K562 (cell line): Measurements from ENCODE around the gene PRRT1. TPM values are rescaled to one million over a fixed set of nuclear protein-coding genes. Genes with fewer than 3 reads are reported as not detected.
"Not testable (repeated sequence)": the region's sequence is repeated elsewhere in the genome, so short reads cannot be mapped to it uniquely, and the experiment has no call there.

ENCODE experiments used
- ATAC-seq: fragments of 200-7000 bp; cut with Tn5 transposase; 3 replicates; pipeline ENCODE4 v1.9.1; 2020; ENCODE audit warnings: moderate library complexity
- BruUV-seq: library from RNA; stranded (reverse); fragments of 400-500 nt; replicated peaks from 2 replicates; lab custom pipeline; 2021; lab: Mats Ljungman, UMichigan
- CTCF ChIA-PET: fragments of 300-600 bp; formaldehyde crosslinking; extraction: SDS; loops from one replicate; lab custom pipeline; 2021; ENCODE audit warnings: low intra/inter-chr PET ratio; lab: Yijun Ruan, JAX
- POLR2A ChIA-PET: fragments of 300-600, 350-650 bp; sonication (Branson Sonifier 250); formaldehyde crosslinking; extraction: SDS; loops from one replicate; lab custom pipeline; 2021; ENCODE audit warnings: antibody characterized with exemption, inconsistent platforms; lab: Yijun Ruan, JAX
- DNase-seq, 4 experiments: peaks; one replicate each; pipeline versions ENCODE4 v3.0.0 to v3.0.0-alpha.2; 2011 to 2018; ENCODE audit warnings: low spot score in 3 of 4, mixed read lengths in 3 of 4; ENCODE audit errors: extremely low read depth in 1 of 4
- FAIRE-seq: peaks from 2 replicates; lab custom pipeline; 2011; peaks lifted over from hg19 to GRCh38; lab: Jason Lieb, UNC
- H2AFZ ChIP-seq: 2 replicates; pipeline ENCODE4 v1.6.0; 2011; ENCODE audit warnings: low read depth, low read length, control low read depth, inconsistent platforms
- H3K27ac ChIP-seq: fragments of 200-600 bp; 3 replicates; pipeline ENCODE4 v1.8.0; 2011; ENCODE audit warnings: low read depth, mild to moderate bottlenecking, control low read depth, inconsistent platforms, low read length, moderate library complexity, mixed read lengths; ENCODE audit errors: extremely low read depth
- H3K27me3 ChIP-seq, 2 experiments: fragments of 300-600 bp in 1 of 2; 2 replicates in 1 of 2; 3 replicates in 1 of 2; pipeline versions ENCODE4 v1.6.0 to v1.8.0; 2011; ENCODE audit warnings: inconsistent platforms in 2 of 2, low read length in 2 of 2, mild to moderate bottlenecking in 1 of 2, mixed read lengths in 1 of 2, moderate library complexity in 1 of 2; ENCODE audit not compliant: control insufficient read depth in 2 of 2, insufficient read depth in 2 of 2
- H3K36me3 ChIP-seq: fragments of 300-600 bp; 3 replicates; pipeline ENCODE4 v1.8.0; 2011; ENCODE audit warnings: mild to moderate bottlenecking, low read length, inconsistent platforms; ENCODE audit not compliant: control insufficient read depth, insufficient read depth
- H3K4me1 ChIP-seq, 2 experiments: fragments of 200-600 bp in 1 of 2; replicated peaks in 1 of 2; 2 replicates in 1 of 2; 3 replicates in 1 of 2; pipeline versions ENCODE4 v1.5.1 to v1.8.0; 2011; ENCODE audit warnings: inconsistent platforms in 2 of 2, low read length in 2 of 2, mild to moderate bottlenecking in 1 of 2, mixed read lengths in 1 of 2, moderate library complexity in 1 of 2; ENCODE audit not compliant: control insufficient read depth in 2 of 2, insufficient read depth in 2 of 2
- H3K4me2 ChIP-seq: 2 replicates; pipeline ENCODE4 v1.6.1; 2011; ENCODE audit warnings: low read length, control low read depth, inconsistent platforms, mixed read lengths; ENCODE audit not compliant: insufficient read depth
- H3K4me3 ChIP-seq: fragments of 200-600 bp; sonication (generic), shearing (Covaris generic); 2 replicates; pipeline ENCODE4 v1.5.1; 2016; ENCODE audit warnings: control low read depth, inconsistent platforms
- H3K79me2 ChIP-seq: fragments of 200-600 bp; 3 replicates; pipeline ENCODE4 v1.8.0; 2011; ENCODE audit warnings: low read length, inconsistent platforms; ENCODE audit not compliant: control insufficient read depth, insufficient read depth
- H3K9ac ChIP-seq, 2 experiments: 2 replicates each; pipeline versions ENCODE4 v1.6.0 to v1.6.1; 2011; ENCODE audit warnings: low read depth in 2 of 2, low read length in 2 of 2, control low read depth in 1 of 2, inconsistent platforms in 1 of 2, mild to moderate bottlenecking in 1 of 2, mixed read lengths in 1 of 2; ENCODE audit not compliant: insufficient read depth in 1 of 2
- H3K9me1 ChIP-seq: one replicate; pipeline ENCODE4 v1.6.0; 2011; ENCODE audit warnings: inconsistent platforms, mild to moderate bottlenecking, low read length, moderate library complexity; ENCODE audit not compliant: control insufficient read depth, insufficient read depth
- H3K9me3 ChIP-seq: replicated peaks from 2 replicates; pipeline ENCODE4 v1.5.1; 2011; ENCODE audit warnings: low read depth, low read length, inconsistent platforms; ENCODE audit not compliant: control insufficient read depth, insufficient read depth
- H4K20me1 ChIP-seq: replicated peaks from 2 replicates; pipeline ENCODE4 v1.6.1; 2011; ENCODE audit warnings: low read length, inconsistent platforms, mixed read lengths; ENCODE audit not compliant: control insufficient read depth, insufficient read depth
- ARHGAP35 ChIP-seq: fragments of 450-650 bp; IDR thresholded peaks from 2 replicates; pipeline ENCODE4 v1.6.1; 2018; ENCODE audit not compliant: partially characterized antibody
- ATF1 ChIP-seq, 2 experiments: fragments of 450-650 bp in 1 of 2; IDR thresholded peaks; 2 replicates each; pipeline ENCODE4 v1.6.1; 2016; ENCODE audit warnings: missing compliant biosample characterization in 1 of 2, missing genetic modification characterization in 1 of 2
- CREM ChIP-seq: IDR thresholded peaks from 2 replicates; pipeline ENCODE4 v1.6.1; 2014; ENCODE audit warnings: antibody characterized with exemption, low read depth
- EGR1 ChIP-seq: fragments of 450-650 bp; conservative IDR thresholded peaks from 2 replicates; pipeline ENCODE4 v1.6.1; 2017; ENCODE audit warnings: mild to moderate bottlenecking
- EHMT2 ChIP-seq: fragments of 450-650 bp; IDR thresholded peaks from 2 replicates; pipeline ENCODE4 v1.6.1; 2018; ENCODE audit warnings: antibody characterized with exemption
- ELF4 ChIP-seq: fragments of 450-650 bp; formaldehyde crosslinking; IDR thresholded peaks from 2 replicates; pipeline ENCODE4 v1.4.0; 2022; ENCODE audit warnings: missing genetic modification characterization
- EP300 ChIP-seq: IDR thresholded peaks from 2 replicates; pipeline ENCODE4 v1.6.1; 2012; ENCODE audit warnings: low read length, improper control_type of control experiment
- HDAC1 ChIP-seq, 2 experiments: fragments of 450-650 bp; IDR thresholded peaks; 2 replicates each; pipeline ENCODE4 v1.6.1; 2016 to 2017; ENCODE audit warnings: inconsistent platforms in 1 of 2, mild to moderate bottlenecking in 1 of 2, moderate library complexity in 1 of 2
- JUND ChIP-seq, 2 experiments: IDR thresholded peaks; 2 replicates in 1 of 2; 3 replicates in 1 of 2; pipeline ENCODE4 v1.6.1; 2011; ENCODE audit warnings: borderline replicate concordance in 2 of 2, low read depth in 2 of 2, low read length in 2 of 2, improper control_type of control experiment in 1 of 2, missing biosample characterization in 1 of 2, missing genetic modification characterization in 1 of 2, missing genetic modification reagents in 1 of 2
- NKRF ChIP-seq: fragments of 450-650 bp; IDR thresholded peaks from 2 replicates; pipeline ENCODE4 v1.6.1; 2016; ENCODE audit warnings: borderline replicate concordance
- NRF1 ChIP-seq, 2 experiments: fragments of 450-650 bp; IDR thresholded peaks in 1 of 2; conservative IDR thresholded peaks in 1 of 2; 2 replicates each; pipeline ENCODE4 v1.6.1; 2014; ENCODE audit warnings: mild to moderate bottlenecking in 2 of 2
- SUPT5H ChIP-seq: fragments of 450-650 bp; IDR thresholded peaks from 2 replicates; pipeline ENCODE4 v1.6.1; 2016
- ZNF384 ChIP-seq: IDR thresholded peaks from 2 replicates; pipeline ENCODE4 v1.6.1; 2012; ENCODE audit warnings: low read depth, low read length, improper control_type of control experiment
- WGBS: fragments of 100-300 bp; shearing (Covaris generic); methylation state at CpG from one replicate; pipeline ENCODE4 v1.1.6; 2016; ENCODE audit warnings: low coverage, mixed read lengths; ENCODE audit not compliant: insufficient coverage; ENCODE audit errors: missing lambda C conversion rate; 5-methylcytosine and 5-hydroxymethylcytosine counted together
- in situ Hi-C: fragments of 300-500 bp; cut with MboI; formaldehyde crosslinking; loops from 4 replicates; pipeline ENCODE4 v1.15.0; 2018; ENCODE audit warnings: inconsistent platforms, mixed read lengths
- intact Hi-C: fragments of 100-400 bp; cut with micrococcal nuclease; formaldehyde crosslinking; loops from 2 replicates; pipeline ENCODE4 v1.14.2; 2022
- polyA plus RNA-seq, 8 experiments: library from polyadenylated mRNA; depleted of rRNA in 4 of 8; stranded (reverse) in 5 of 8; unstranded in 3 of 8; fragments of >200 nt; fragmentation: Nextera tagmentation in 2 of 8; fragmentation: Illumina TruSeq in 1 of 8; extraction: Ambion mirVana in 2 of 8; extraction: Trizol in 1 of 8; gene quantifications; 2 replicates each; pipeline versions ENCODE4 v1.2.1 to v1.2.3, GENCODE V29; 2011 to 2014; ENCODE audit warnings: inconsistent platforms in 1 of 8, missing spikeins in 1 of 8
- total RNA-seq, 7 experiments: library from RNA; depleted of rRNA in 6 of 7; stranded (reverse); fragments of >200 nt in 6 of 7; fragmentation: Illumina TruSeq in 2 of 7; extraction: Trizol in 2 of 7; gene quantifications; 2 replicates each; pipeline versions ENCODE4 v1.2.1 to v1.2.3, GENCODE V29; 2011 to 2021; ENCODE audit warnings: low replicate concordance in 1 of 7
- TF ChIP-seq, protein P1 (sequence below): fragments of 450-650 bp; formaldehyde crosslinking; IDR thresholded peaks from 2 replicates; pipeline ENCODE4 v1.4.0; 2022; ENCODE audit warnings: missing genetic modification characterization
- TF ChIP-seq, protein P2 (sequence below): fragments of 450-650 bp; formaldehyde crosslinking; IDR thresholded peaks from 2 replicates; pipeline ENCODE4 v1.4.0; 2022; ENCODE audit warnings: missing genetic modification characterization
- TF ChIP-seq, protein P3 (sequence below), 2 experiments: fragments of 450-650 bp; IDR thresholded peaks; 2 replicates each; pipeline ENCODE4 v1.6.1; 2016

PRRT1 gene
- total and polyA plus RNA-seq, 9 of the 15 experiments (the other 6 are each of a cell fraction or from before 2014, with no cell fraction given): 0.14 to 3.5 (median 0.41) TPM

DNA sequence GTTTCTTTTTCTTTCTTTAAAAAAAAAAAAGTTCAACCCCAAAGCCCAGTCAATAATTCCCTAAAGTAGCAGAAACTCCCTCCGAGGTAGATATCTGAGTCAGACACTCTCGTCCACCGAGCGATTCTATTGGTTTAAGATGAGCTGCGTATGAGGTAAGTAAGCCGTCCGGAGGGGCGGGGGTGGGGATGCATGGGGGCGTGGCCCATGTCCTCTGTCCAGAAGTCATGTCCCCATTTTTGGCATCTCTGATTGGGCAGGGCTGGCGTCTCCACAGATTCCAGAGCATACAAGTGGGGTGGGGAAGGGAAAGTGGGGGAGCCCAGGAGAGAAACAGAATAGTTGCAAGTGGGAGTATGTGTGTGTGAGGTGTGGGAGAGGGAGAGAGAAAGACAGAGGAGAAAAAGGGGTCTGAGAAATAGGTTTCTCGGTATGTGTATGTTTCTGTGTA is 34.0 kb upstream of the PRRT1 start:
- Histone ChIP-seq H3K4me1 (peaks cover 60 to 75% of the 10 kb centered on the region in 2 experiments), H3K4me2 (peak overlapping the region; percentile 26; the same call in 1 of the 2 replicates), H3K36me3 (peaks cover 70% of the 10 kb centered on the region; the same call in 2 of the 3 replicates), H3K9ac (peak overlapping the region in 1 of 2 experiments; percentile 42; a peak in 3 of 4 replicates), H3K27ac (peak overlapping the region; percentile 68), H3K79me2 (peaks cover 60% of the 10 kb centered on the region)
- peak; percentile 71 to 97 (median 82) for DNase-seq
- FAIRE-seq: peak; percentile 98
- H4K20me1 ChIP-seq; H3K4me3 ChIP-seq; H2AFZ ChIP-seq; CTCF ChIA-PET; H3K27me3 ChIP-seq; H3K9me3 ChIP-seq; in situ Hi-C loops; H3K9me1 ChIP-seq; intact Hi-C loops; BruUV-seq; TF ChIP-seq JUND (tag; IDR thresholded peaks at IDR 0.05; ENCODE audit: borderline replicate concordance, low read depth, low read length); ATF1 (CRISPR knock-in tag; IDR thresholded peaks at IDR 0.05): not testable (repeated sequence)
- POLR2A ChIA-PET: interaction anchor here (0.6 to 1.0 kb wide), 2 partner anchors 10 to 217 kb away, joined by 3 read pairs; partner anchors contain the start of gene AGPAT1
- peak; percentile 81 for ATAC-seq
- WGBS: 7% methylated on average over 11 of the region's 11 CpGs
- TF ChIP-seq CREM (peak; percentile 46), ZNF384 (peak; percentile 75), JUND (IDR thresholded peaks at IDR 0.05; ENCODE audit: borderline replicate concordance, low read depth, low read length) (peak; percentile 34; the same call in 1 of the 2 replicates), NKRF (0 out of 2 replicates have a peak, but pooled peaks have one; percentile 24), EGR1 (peak; percentile 62), NRF1 (conservative IDR thresholded peaks at IDR 0.05 in 1 of 2, IDR thresholded peaks at IDR 0.05 in 1 of 2) (peak; percentile 47 to 53; a peak in 3 of 4 replicates), ARHGAP35 (peak; percentile 77), SUPT5H (peak; percentile 70), HDAC1 (IDR thresholded peaks at IDR 0.05) (0 out of 4 replicates have a peak, but pooled peaks of 1 of the 2 experiments have one; percentile 38), ELF4 (CRISPR knock-in tag) (peak; percentile 82), EP300 (peak; percentile 14; the same call in 1 of the 2 replicates), ATF1 (tag; IDR thresholded peaks at IDR 0.05) (peak; percentile 26; the same call in 1 of the 2 replicates), EHMT2 (0 out of 2 replicates have a peak, but pooled peaks have one; percentile 33)
- TF ChIP-seq, protein P1, sequence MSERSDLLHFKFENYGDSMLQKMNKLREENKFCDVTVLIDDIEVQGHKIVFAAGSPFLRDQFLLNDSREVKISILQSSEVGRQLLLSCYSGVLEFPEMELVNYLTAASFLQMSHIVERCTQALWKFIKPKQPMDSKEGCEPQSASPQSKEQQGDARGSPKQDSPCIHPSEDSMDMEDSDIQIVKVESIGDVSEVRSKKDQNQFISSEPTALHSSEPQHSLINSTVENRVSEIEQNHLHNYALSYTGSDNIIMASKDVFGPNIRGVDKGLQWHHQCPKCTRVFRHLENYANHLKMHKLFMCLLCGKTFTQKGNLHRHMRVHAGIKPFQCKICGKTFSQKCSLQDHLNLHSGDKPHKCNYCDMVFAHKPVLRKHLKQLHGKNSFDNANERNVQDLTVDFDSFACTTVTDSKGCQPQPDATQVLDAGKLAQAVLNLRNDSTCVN (CRISPR knock-in tag): 0 out of 2 replicates have a peak, but pooled peaks have one; percentile 18
- TF ChIP-seq, protein P2, sequence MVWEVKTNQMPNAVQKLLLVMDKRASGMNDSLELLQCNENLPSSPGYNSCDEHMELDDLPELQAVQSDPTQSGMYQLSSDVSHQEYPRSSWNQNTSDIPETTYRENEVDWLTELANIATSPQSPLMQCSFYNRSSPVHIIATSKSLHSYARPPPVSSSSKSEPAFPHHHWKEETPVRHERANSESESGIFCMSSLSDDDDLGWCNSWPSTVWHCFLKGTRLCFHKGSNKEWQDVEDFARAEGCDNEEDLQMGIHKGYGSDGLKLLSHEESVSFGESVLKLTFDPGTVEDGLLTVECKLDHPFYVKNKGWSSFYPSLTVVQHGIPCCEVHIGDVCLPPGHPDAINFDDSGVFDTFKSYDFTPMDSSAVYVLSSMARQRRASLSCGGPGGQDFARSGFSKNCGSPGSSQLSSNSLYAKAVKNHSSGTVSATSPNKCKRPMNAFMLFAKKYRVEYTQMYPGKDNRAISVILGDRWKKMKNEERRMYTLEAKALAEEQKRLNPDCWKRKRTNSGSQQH (CRISPR knock-in tag): peak; percentile 83
- TF ChIP-seq, protein P3, sequence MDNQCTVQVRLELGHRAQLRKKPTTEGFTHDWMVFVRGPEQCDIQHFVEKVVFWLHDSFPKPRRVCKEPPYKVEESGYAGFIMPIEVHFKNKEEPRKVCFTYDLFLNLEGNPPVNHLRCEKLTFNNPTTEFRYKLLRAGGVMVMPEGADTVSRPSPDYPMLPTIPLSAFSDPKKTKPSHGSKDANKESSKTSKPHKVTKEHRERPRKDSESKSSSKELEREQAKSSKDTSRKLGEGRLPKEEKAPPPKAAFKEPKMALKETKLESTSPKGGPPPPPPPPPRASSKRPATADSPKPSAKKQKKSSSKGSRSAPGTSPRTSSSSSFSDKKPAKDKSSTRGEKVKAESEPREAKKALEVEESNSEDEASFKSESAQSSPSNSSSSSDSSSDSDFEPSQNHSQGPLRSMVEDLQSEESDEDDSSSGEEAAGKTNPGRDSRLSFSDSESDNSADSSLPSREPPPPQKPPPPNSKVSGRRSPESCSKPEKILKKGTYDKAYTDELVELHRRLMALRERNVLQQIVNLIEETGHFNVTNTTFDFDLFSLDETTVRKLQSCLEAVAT (IDR thresholded peaks at IDR 0.05): 0 out of 4 replicates have a peak, but pooled peaks of 1 of the 2 experiments have one; percentile 20
